ENCODE results near the gene MYBBP1A.

The MYBBP1A gene

DNA sequence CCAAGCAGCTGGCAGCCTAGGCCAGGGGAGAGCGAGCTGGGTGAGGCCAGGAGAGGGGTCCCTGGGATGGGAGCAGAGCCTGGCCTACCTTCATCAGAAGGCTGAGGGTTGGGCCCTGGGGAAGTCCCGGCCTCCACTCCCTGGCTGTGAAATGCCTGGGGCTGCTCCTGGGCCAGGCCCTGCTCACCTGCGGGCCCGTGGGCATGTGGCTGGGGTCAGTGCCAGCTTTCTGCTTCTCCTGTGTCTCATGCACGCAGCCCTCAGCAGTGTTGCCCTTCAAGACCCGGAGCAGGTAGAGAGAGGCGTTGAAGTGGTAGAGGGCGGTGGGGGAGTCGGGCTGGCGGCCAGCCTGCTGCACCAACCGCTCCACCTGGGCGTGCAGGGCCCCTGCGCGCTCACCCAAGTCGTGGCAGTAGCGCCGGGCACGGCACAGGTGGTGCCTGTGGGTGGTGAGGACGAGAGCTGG, 12.4 kb downstream of the MYBBP1A start:
- Histone ChIP-seq H3K36me3 (ENCODE audit: insufficient read depth) (no peaks in the 10 kb centered on the region), H3K4me3 (IDR thresholded peaks at IDR 0.05; ENCODE audit: insufficient read depth, low read depth, low read length) (no peak overlapping the region), H4K20me1 (ENCODE audit: insufficient read depth) (no peaks in the 10 kb centered on the region), H3K27me3 (ENCODE audit: insufficient read depth, low read depth) (no peaks in the 10 kb centered on the region), H3K4me2 (no peak overlapping the region), H3K9ac (no peak overlapping the region), H3K4me1 (ENCODE audit: low read depth, poor library complexity, severe bottlenecking) (no peaks in the 10 kb centered on the region), H3K27ac (no peak overlapping the region), H2AFZ (ENCODE audit: low read depth) (no peak overlapping the region), H3K79me2 (ENCODE audit: insufficient read depth, low read depth) (no peaks in the 10 kb centered on the region)
- TF ChIP-seq, protein P1, sequence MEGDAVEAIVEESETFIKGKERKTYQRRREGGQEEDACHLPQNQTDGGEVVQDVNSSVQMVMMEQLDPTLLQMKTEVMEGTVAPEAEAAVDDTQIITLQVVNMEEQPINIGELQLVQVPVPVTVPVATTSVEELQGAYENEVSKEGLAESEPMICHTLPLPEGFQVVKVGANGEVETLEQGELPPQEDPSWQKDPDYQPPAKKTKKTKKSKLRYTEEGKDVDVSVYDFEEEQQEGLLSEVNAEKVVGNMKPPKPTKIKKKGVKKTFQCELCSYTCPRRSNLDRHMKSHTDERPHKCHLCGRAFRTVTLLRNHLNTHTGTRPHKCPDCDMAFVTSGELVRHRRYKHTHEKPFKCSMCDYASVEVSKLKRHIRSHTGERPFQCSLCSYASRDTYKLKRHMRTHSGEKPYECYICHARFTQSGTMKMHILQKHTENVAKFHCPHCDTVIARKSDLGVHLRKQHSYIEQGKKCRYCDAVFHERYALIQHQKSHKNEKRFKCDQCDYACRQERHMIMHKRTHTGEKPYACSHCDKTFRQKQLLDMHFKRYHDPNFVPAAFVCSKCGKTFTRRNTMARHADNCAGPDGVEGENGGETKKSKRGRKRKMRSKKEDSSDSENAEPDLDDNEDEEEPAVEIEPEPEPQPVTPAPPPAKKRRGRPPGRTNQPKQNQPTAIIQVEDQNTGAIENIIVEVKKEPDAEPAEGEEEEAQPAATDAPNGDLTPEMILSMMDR (conservative IDR thresholded peaks at IDR 0.05; ENCODE audit: low read depth, low read length) = no peak

DNA sequence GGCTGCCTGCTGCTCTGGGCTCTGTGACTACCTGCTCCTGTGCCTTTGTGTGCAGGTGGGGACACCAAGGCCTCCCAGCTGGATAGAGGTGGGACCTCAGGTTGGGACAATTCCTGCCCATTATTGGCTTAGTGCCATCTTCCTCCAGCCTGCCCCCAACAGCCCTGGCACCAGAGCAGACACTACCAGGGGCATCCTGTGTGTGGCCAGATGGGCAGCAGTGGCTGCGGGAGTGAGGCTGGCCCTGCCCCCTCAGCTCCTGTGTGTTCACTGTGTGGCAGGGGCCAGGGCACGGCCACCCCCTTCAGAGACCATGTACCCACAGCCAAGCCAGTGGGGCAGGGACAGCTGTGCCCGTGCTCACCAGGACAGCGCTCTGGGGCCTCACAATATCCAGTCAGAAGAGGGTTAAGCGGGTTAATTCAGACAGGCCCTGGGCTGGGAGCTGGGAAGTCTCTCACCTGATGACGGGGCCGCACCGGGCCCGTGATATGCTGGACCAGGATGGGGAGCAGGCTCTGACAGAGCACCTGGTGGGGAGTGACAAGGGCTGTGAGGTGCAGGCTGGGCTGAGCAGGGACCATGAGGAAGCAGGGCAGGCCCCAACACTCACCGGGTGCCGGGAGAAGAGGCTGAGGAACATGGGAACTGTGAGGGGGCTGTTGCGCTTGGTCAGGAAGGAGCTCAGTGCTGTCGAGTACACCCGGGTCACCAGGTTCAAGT, 13.0 kb downstream of the MYBBP1A start:
- Histone ChIP-seq H4K20me1 (ENCODE audit: insufficient read depth) (no peaks in the 10 kb centered on the region), H3K9ac (no peak overlapping the region), H3K27me3 (ENCODE audit: insufficient read depth, low read depth) (no peaks in the 10 kb centered on the region), H3K4me1 (ENCODE audit: low read depth, poor library complexity, severe bottlenecking) (no peaks in the 10 kb centered on the region), H3K4me2 (no peak overlapping the region), H2AFZ (ENCODE audit: low read depth) (no peak overlapping the region), H3K27ac (no peak overlapping the region), H3K36me3 (ENCODE audit: insufficient read depth) (no peaks in the 10 kb centered on the region), H3K79me2 (ENCODE audit: insufficient read depth, low read depth) (no peaks in the 10 kb centered on the region), H3K4me3 (IDR thresholded peaks at IDR 0.05; ENCODE audit: insufficient read depth, low read depth, low read length) (no peak overlapping the region)
- TF ChIP-seq, protein P1 (conservative IDR thresholded peaks at IDR 0.05; ENCODE audit: low read depth, low read length) = no peak

DNA sequence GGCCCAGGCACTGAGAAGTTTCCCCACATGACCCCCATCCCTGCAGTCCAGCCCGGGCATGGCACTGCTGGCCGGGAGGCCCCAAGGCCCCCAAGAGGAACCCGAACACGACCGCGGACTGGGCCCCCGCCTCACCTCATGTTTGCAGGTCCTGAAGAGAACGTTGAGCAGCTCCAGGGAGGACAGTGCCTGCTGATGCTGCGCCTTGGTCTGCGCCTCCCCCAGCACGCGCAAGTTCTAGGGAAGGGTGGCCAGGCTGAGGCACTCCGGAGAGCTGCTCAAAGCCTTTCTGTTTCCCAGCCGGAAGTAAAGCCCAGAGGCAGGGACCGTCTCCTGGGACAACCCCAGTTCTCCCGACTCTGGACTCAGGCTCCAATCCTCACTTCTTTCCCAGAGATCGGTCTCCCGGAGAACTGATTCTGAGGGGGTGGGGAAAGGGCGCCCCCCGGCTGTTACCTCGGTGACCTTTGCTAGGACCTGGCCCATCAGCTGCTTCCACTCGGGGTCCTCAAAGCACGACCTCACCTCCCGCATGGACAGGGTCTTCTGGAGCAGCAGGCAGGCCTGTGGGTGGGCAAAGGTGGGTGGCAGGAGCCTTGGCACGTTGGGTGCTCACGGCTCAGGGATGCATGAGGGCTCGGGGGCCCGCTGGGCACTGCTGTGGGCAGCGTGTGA, 13.7 kb downstream of the MYBBP1A start:
- Histone ChIP-seq H3K4me2 (no peak overlapping the region), H3K27ac (no peak overlapping the region), H4K20me1 (ENCODE audit: insufficient read depth) (no peaks in the 10 kb centered on the region), H2AFZ (ENCODE audit: low read depth) (no peak overlapping the region), H3K79me2 (ENCODE audit: insufficient read depth, low read depth) (no peaks in the 10 kb centered on the region), H3K9ac (no peak overlapping the region), H3K4me1 (ENCODE audit: low read depth, poor library complexity, severe bottlenecking) (no peaks in the 10 kb centered on the region), H3K36me3 (ENCODE audit: insufficient read depth) (no peaks in the 10 kb centered on the region), H3K27me3 (ENCODE audit: insufficient read depth, low read depth) (no peaks in the 10 kb centered on the region), H3K4me3 (IDR thresholded peaks at IDR 0.05; ENCODE audit: insufficient read depth, low read depth, low read length) (no peak overlapping the region)
- TF ChIP-seq, protein P1 (conservative IDR thresholded peaks at IDR 0.05; ENCODE audit: low read depth, low read length) = no peak

DNA sequence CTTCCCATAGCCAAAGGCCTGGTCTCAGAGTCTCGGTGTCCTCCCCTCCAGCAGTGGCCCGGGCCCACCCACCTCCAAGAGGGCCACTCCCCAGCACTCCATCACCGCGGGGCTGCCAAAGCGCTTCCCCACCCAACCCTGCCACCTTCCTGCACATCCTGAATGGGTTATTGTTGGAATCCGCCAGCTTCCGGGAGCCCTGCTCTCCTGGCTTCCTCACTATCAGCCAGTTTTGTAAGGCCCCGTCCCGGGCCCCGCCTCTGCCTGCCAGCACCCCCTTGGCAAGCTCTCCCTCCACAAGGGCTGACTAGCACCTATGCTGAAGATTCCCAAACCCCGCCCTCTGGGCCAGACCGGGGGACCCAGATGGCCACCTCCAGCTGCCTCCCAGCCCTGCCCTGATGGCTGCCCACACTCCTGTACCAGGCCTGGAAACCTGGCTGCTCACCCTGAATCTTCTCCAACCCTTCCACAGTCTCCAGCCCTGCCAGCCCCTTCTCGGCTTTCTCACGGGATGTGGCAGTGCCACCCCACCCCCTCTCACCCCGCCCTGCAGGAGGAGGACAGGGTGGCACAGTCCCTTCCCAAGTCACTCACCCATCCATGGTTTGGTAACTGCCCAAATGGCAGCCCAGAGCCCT, 14.4 kb downstream of the MYBBP1A start:
- Histone ChIP-seq H4K20me1 (ENCODE audit: insufficient read depth) (no peaks in the 10 kb centered on the region), H3K9ac (no peak overlapping the region), H3K27me3 (ENCODE audit: insufficient read depth, low read depth) (no peaks in the 10 kb centered on the region), H3K4me2 (no peak overlapping the region), H3K27ac (no peak overlapping the region), H3K4me3 (IDR thresholded peaks at IDR 0.05; ENCODE audit: insufficient read depth, low read depth, low read length) (no peak overlapping the region), H3K79me2 (ENCODE audit: insufficient read depth, low read depth) (no peaks in the 10 kb centered on the region), H3K36me3 (ENCODE audit: insufficient read depth) (no peaks in the 10 kb centered on the region), H3K4me1 (ENCODE audit: low read depth, poor library complexity, severe bottlenecking) (no peaks in the 10 kb centered on the region), H2AFZ (ENCODE audit: low read depth) (no peak overlapping the region)
- TF ChIP-seq, protein P1 (conservative IDR thresholded peaks at IDR 0.05; ENCODE audit: low read depth, low read length) = no peak

Measured in KMS-11 (cell line).